HK-2 (cell line): ENCODE measurements around the gene REN.
A peak's percentile ranks its signal among the peaks of the same experiment; 100 is the strongest.

Source experiments
- DNase-seq: peaks from one replicate; pipeline ENCODE4 v3.0.0-alpha.2; 2018; ENCODE audit not compliant: unreplicated experiment

Gene REN

DNA sequence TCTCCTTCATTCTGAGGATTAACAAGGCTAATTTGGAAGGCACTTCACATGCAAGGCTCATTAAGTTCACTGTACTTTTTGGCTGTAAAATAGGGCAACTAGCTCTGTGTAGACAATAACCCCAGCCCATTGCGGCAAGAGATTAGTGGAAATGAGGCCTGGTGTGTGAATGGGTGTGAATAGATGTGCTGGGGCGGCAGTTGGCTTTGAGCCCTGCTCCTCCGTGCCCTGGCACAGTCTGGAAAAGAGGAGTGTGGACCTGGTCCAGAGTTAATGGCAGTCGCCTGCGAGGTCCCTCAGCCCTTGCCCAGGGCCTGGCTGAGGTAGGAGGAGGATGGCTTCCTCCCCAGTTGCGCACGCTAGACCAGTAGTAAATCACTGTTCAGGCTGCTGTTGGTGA is 25.3 kb upstream of the REN start:
- DNase-seq, result no peak

DNA sequence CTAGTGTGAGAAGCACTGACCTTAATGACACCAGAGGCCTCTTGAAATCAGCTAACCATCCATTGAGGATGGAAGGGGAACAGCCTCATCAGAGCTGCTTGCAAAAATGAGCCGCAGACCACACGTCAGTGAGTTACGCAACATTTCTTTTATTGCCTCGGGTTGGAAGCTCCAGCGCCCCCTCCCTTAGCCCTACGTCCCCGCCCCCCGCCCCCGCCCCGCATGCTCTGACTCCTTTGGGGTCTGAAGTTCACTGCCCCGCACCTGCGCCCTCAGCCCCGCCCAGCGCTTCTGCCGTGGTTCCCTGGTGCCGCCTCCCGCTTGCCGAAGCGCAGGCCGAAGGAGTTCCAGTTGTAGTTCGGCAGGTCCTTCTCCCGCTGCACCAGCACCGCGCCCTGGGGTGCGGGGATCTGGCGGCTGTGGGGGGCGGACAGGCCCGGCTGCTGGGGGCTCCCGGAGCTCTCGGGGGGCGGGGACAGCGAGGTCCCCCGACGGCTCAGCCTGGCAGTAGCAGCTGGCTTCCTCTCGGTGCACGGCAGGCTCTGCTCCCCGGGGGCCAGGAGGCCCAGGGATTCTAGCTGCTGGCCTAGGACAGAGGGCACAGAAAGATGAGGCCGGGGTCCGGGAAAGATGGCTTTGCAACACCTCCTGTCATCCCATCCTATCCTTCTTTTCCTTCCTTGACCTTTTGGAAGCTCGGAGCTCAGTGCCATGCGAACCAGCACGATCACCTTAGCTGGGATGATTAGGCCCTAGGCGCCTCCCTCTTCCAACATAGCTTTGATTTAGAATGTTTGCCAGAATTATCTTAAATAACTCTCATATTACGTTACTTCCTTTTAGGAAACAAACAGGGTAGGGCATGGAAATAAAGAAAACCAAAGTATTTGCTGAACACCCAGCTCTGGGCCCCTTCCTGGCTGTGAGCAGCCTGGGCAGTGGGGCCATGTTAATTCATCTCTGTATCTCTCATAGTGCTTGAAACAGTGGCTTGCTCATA is 24.4 kb upstream of the REN start:
- DNase-seq, result no peak

DNA sequence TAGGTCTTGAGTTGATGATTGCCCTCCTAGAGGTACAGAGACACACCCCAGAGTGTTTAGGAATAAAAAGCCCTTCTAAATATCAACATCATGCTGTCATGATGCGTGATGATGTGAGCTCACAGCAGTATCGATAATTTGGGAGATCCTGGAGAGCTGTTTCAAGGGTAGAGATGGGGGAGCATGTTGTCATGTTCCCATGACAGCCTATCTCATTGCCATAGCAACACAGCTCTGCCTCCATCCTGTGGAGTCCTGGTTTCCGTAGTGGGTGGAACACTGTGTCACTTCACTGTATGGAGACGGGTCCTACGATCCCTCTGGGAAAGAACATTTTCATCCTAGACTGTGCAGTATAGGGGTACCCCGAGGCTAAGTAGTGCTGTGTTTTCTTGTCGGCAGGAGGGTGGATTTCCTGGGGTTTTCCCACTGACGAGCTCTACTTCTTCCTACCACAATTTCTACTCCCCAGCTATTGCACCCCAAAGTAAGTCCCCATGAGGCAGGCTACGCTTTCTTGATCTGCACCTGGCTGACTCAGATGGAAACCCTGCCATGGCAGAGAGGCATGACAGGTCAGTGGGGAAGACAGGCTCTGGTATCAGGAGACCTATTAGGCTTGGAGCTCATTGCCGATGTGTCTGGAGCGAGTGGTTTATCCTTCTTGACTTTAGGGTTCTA is 23.0 kb upstream of the REN start:
- no peak for DNase-seq

DNA sequence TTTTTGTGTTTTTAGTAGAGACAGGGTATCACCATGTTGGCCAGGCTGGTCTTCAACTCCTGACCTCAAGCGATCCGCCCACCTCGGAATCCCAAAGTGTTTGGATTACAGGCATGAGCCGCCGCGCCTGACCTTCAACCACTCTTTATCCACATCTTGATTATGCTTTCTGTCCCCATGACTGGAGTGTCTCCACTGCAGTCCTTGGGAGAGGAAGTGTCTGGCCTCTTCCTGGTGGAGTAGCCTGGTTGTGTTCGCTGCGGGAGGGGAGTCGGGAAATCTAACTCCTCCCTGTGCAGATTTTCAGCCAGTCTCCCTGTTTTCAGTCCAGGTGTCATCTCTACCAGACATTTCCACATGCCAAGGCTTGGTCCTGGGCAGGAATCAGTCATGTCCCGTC is 20.5 kb upstream of the REN start:
- no peak for DNase-seq

DNA sequence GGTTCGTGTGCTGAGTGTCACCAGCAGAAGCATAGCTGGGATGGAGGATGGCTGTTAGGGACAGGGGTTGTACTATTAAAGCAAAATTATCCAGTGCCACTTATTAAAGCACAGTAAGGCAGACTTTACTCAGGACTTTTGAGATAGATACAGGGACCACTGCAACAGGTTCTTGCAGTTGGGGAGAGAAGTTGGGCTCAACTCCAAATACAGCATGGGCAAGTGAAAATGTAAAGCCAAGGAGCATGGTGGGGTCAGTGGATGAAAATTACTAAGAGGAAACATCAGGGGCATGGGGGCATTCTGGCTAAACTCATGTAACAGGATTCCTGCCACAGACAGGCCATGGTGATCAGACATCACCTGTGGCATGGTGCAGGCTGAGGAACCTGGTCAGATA is 15.0 kb upstream of the REN start:
- DNase-seq, result no peak

DNA sequence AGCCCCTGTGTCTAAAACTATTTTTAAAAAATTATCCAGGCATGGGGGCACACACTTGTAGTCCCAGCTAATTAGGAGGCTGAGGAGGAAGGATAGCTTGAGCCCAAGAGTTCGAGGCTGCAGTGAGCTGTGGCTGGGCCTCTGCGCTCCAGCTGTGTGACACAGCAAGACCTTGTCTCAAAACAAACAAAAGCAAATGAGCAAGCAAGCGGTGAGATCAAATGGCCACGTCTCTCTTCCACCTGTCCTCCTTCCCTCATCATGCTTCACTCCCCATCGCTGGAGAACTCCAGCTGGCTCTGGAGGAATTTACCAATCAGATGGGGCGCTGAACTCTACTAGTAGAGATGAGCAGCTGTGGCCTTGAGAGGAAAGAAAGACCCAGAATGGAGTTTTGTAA is 14.0 kb upstream of the REN start:
- DNase-seq, result no peak

DNA sequence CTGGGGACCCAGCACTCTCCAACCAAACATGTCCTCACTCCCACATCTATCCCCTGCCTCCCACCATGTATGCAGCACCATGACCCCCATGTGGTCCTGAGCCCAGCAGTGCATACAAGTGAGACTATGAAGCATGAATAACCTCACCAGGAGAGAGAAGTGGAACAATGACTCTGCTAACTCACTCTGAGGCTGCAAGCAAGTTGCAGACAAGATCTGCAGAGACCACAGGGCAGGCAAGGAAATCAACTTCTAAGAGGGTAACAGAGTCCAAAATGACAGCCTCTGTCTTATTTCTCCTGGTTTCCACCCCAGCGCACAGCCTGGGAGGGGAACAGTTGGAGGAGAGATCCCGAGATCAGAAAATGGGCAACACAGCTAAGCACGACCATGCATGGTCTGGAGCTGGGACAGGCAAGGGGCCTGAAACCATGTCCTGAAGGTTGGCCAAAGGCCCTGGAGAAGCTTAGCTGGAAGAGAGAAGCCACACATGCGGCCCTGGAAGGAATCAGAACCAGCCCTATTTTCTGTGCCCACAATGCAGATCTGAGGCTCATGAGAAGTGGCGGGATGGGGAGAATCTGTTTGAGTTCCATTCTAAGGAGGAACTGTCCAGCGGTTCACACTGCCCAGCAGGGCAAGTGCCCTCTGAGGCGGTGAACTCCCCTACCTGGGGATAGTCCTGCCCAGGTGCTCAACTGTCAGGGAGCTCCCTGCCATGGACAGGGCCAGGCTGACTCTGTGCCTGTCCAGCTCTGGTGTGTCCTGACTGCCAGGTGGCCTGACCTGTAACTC is 12.5 kb upstream of the REN start:
- DNase-seq, result no peak

DNA sequence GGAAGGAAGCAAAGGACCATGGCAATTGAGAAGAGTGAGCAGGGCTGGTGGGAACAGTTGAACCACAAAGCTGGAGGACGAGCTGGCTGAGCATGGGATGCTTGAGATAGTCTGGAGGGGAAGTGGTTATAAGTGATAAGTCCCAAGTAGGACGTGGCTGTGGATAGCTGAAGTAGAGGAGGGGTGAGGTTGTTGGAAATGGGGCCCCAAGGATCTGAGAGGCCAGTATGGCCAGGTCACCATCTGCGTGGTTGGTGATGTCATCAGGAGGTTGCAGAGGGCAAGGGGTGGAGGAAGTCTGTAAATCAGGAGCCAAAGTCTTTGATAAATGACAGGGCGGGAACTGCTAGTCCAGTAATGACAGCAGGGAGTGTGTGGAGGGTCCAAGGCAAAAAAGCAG is 11.0 kb upstream of the REN start:
- no peak for DNase-seq

DNA sequence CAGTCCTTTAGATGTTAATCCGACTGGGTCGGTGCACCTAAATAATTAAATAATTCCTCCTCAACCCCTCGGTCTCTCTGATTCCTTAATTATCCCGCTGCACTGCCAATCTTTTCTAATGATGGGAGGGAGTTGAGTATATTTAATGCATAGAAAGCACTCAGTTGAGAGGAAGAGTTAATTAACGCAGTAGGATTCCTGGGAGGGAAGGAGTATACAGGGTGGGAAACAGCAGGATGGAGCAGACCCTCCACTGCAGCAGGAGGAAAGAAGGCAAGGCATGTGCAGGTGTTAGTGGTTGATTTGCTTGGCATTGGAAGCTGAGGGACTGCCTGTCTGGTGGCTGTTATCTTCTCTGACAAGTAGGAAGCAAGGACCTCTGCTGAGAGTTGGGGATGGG is 9.9 kb upstream of the REN start:
- DNase-seq, result no peak

DNA sequence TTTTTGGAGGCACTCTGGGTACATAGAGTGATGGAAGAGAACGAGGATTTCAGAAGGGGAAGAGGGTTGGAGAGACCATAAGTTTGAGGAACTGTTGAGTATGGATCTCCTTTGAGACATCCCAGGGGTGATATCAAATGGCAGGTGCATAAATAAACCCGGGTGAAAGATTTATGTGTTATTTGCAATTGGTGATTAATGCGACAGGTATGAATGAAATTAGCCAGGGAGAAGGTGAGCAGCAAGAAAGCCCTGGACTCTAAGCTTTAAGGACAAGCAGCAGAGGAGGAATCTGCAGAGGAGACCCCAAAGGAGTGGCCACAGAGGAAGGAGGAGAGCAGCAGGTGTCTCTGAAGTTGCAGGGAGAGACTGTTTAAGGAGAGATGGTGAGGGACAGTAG is 8.8 kb upstream of the REN start:
- DNase-seq, result no peak

DNA sequence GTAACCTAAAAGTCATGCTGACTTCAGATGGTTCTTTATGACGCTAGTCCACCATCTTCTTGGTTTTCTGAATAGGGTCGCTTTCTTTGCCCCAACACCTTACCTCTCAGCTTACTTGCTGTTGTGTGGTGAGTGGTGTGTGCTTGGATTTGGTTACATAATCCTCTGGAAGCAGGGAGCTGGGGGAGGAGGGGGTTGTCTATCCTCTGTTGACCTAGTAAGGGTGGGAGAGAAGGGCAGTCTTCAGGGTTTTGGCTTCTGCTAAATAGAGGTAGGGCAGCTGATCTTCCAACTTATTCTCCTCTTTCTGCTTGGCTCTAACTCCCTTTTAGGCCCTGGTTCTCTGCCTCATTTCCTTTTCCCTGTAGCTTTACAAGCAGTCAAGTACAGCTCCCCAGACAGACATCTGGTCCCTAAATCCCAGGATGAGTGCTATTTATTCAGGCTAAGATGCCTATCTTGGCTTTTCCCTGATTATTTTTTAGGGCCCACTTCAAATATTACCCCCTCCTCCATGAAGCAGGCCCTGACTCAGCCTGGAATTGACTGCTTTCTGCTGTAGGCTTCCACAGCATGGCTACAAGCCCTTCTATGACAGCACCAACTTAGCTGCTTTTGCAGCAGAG is 6.4 kb upstream of the REN start:
- no peak for DNase-seq

DNA sequence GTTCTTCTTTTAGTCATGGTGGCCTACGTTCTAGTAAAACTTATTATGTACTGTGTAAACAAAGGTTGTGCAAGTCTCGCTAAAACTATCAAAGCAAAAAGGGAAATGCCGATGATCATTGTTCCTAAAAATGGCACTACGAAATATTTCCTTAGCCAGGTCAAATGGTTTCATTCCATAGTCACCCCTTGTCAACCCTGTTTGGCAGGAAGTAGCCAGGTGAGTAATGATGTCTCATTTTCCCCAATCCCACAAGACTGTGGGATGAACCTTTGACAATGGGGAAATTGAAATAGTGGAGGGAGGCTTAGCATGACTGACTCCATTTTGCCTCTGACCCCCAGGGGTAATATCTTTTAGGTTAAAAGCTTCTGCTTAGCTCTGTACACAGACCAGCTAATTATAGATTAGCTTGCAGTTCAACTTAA is 5.6 kb upstream of the REN start:
- no peak for DNase-seq

DNA sequence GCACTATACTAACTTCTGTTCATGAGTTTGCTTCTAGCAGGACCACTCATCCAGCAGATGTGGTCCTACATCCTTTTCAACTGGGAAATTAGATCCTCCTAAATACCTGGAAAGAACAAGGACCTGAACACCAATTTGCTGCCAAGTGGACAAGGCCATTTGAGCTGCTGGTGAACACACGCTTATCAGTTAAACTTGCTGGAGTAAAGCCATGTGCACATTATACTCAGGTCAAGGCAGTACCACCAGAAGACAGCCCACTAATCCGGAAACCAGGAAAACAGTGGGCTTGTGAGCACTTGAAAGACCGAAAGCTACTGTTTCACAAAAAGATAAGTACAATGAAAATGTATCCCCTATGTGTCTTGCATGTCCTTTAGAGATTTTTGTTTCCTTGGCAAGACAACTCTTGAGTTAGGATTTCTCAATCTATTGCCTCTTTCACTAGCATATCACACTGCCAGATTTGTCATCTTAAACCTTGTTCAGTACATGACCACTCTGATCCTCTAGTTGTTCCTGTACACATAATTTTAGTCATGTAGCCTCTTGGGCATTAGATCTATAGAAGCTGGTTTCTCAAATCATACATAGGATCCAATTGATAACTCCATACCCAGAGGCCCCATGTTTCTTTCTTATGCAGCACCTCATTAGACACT is 4.5 kb upstream of the REN start:
- no peak for DNase-seq

DNA sequence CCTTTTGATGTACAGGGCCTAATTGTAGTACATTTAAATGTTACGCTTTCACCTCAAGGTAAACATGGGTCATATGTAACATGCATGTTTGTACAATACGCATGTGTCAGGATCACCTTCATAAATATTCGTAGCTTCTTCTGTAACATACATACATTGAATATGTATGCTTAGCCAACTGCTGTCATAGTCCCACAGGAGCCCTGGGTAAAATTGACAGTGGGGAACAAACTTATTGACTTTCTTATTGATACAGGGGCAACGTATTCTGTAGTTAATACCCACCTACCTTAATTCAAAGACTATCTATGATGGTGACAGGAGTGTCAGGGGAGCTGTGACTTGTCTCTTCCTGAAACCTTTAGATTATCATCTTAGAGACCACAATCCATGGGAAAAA is 3.7 kb upstream of the REN start:
- no peak for DNase-seq

DNA sequence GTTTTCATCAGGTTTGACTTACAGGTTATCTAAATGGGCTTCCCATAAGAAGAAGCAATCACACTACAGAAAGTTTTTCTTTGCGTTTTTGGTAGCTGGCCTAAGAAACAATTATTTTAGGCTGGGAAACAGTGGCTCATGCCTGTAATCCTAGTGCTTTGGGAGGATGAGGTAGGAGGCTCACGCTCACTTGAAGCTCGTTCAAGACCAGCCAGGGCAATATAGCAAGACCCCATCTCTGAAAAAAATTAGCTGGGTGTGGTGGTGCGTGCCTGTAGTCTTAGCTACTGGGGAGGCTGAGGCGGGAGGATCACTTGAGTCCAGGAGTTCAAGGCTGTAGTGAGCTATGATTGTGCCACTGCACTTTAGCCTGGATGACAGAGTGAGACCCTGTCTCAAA is 1.6 kb upstream of the REN start:
- DNase-seq, result no peak

DNA sequence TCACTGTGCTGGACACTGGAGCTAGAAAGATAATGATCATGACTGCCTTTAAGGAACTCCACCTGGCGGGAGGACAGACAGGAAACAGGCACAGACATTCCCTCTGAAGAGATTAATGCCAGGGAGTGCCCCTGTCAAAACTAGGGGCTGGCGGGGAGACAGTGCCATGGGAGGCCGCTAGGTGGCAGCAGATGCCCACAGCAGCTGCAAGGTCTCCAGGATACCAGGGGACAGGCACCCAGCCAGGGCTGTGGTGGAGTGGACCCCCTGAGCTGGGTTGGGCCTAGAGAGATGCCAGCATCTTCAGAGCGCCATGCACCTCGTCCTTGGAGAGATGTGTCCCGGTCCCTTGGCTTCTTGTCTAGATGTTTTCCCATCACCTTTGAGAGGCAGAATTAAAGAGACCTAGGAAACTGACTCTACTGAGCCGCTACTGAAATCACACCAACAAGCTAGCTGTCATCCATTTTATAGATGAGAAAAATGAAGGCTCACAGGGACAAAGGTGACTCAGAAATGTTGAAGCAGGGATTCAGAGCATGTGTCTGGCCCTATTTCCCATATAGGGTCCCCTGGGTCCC is 3.6 kb downstream of the REN start:
- DNase-seq, result peak; percentile 94

DNA sequence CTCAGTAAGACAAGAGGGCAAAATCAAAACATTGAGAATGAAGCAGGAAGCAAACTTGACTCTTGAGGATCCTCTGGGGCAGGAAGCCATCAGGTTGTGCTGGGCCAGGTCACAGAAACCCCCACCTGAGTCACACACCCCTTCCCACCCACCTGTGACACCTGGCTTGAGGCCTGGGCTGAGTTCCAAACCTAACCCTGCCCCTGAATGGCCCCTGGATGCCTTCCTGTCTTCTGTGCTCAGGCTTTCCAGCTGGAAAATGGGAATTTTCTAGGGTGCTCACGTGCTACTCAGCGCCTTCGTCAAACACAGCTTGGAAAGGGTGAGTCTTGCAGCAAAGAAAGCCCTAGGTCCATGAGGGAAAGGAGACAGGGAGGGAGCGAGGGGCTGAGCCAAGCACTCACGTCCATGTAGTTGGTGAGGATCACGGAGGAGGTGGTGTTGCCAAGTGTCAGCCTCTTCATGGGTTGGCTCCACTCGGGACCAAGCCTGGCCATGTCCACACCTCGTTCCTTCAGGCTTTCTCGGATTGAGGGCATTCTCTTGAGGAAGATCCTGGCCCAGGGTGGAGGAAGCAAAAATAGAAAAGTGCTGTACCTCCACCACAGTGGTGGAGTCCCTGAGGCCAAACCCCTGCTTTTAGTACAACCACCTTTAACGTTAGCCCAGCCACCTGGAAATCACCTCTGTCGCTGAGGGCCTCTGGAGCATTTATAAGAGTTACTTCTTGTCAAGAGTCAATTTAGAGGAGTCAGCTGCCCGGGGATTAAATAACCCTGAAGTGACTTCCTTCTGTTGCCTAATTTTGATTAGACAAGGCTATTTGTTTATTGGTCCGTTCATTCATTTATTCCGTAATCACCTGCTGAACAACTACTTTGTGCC is 4.3 kb downstream of the REN start:
- no peak for DNase-seq

DNA sequence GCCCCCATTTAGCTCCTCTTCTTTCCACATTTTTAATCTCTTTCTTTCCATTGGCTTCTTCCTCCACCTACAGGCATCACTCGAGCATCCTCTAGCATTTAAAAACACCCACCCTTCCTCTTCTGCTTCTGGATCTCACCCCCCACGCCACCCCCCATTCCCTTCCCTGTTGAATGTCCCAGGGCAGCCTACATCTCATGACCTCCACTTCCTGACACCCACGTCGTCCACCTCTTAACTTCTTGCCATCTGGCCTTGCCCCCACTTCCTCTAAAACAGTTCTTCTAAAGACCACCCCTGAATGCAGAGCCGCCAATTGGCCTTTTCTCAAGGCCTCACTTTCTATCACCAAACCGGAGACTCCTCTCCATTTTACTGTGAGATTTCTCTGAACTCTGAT is 8.2 kb downstream of the REN start:
- no peak for DNase-seq

DNA sequence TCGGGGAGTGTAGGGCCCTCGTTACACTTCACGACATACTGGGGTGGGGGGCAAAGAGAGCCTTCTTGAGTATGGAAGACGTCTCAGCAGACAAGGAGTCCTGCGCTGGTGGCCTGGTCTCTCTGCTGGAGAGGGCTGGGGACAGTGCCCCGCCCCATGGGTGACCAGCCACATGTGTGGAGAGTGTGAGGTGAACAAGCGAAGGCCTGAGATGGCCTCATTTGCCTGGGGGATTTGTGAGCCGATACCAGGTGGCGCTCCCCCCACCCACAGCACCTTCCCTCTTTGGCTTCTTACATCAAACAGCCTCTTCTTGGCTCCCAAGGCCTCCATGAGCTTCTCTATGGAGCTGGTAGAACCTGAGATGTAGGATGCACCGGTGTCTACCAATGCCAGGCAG is 10.3 kb downstream of the REN start:
- no peak for DNase-seq
